Endothelial cell of umbilical vein (primary cell): Measurements from ENCODE around the gene GJB3.

Experiments used
- CTCF ChIP-seq, 2 donors: IDR thresholded peaks; 1 replicate in 1 of 2; 2 replicates in 1 of 2; pipeline ENCODE4 v1.5.1; 2011; ENCODE audit warnings: low read length in 2 of 2, mild to moderate bottlenecking in 2 of 2, moderate library complexity in 2 of 2, control low read depth in 1 of 2, inconsistent platforms in 1 of 2, low read depth in 1 of 2; ENCODE audit not compliant: insufficient read depth in 1 of 2; ENCODE audit errors: extremely low read depth in 1 of 2
- EZH2 ChIP-seq: IDR thresholded peaks from 2 replicates; pipeline ENCODE4 v1.6.1; 2012; ENCODE audit warnings: borderline replicate concordance, low read depth, mild to moderate bottlenecking, moderate library complexity, low read length, inconsistent platforms; ENCODE audit not compliant: severe bottlenecking
- GATA2 ChIP-seq: IDR thresholded peaks from 2 replicates; pipeline ENCODE4 v1.7.0; 2011; ENCODE audit warnings: low read depth, mild to moderate bottlenecking, moderate library complexity, mixed read lengths, low read length; ENCODE audit not compliant: insufficient read length, insufficient read depth
- MAX ChIP-seq: IDR thresholded peaks from 2 replicates; pipeline ENCODE4 v1.6.1; 2011; ENCODE audit not compliant: insufficient read depth, insufficient read length
- MYC ChIP-seq: IDR thresholded peaks from one replicate; pipeline ENCODE4 v1.6.1; 2011; ENCODE audit warnings: mild to moderate bottlenecking, low read depth, low read length
- POLR2A ChIP-seq: IDR thresholded peaks from 2 replicates; pipeline ENCODE4 v1.6.1; 2012; ENCODE audit warnings: low read depth, mild to moderate bottlenecking, control low read depth, low read length
- POLR2AphosphoS5 ChIP-seq: IDR thresholded peaks from 2 replicates; pipeline ENCODE4 v1.6.1; 2012; ENCODE audit warnings: low read depth, mild to moderate bottlenecking, control low read depth, low read length, moderate library complexity; ENCODE audit not compliant: insufficient read depth

- TF ChIP-seq GATA2 (no peak), MAX (no peak), POLR2AphosphoS5 (no peak), CTCF (IDR thresholded peaks at IDR 0.05; ENCODE audit: extremely low read depth in 1 of 2, insufficient read depth in 1 of 2, low read depth in 1 of 2, low read length in 2 of 2) (no peak), EZH2 (no peak), MYC (no peak), POLR2A (no peak)
These were observed 33.4 kb upstream of the GJB3 start for GRCh38 chr1:34747638-34747941.
